LNCaP clone FGC (cell line): ENCODE data around the gene TWIST2.

Experiments used
- DNase-seq: peaks from one replicate; pipeline ENCODE4 v3.0.0-alpha.2; 2011; ENCODE audit warnings: low read depth
- H3K4me3 ChIP-seq: 2 replicates; pipeline ENCODE4 v1.5.1; 2011; ENCODE audit warnings: mild to moderate bottlenecking, low read depth, low read length, control low read depth
- TF ChIP-seq, protein P1 (sequence below): IDR thresholded peaks from 2 replicates; pipeline ENCODE4 v1.5.1; 2012; ENCODE audit warnings: mild to moderate bottlenecking; ENCODE audit not compliant: control insufficient read depth, insufficient read depth; ENCODE audit errors: extremely low read depth

The TWIST2 gene

DNA sequence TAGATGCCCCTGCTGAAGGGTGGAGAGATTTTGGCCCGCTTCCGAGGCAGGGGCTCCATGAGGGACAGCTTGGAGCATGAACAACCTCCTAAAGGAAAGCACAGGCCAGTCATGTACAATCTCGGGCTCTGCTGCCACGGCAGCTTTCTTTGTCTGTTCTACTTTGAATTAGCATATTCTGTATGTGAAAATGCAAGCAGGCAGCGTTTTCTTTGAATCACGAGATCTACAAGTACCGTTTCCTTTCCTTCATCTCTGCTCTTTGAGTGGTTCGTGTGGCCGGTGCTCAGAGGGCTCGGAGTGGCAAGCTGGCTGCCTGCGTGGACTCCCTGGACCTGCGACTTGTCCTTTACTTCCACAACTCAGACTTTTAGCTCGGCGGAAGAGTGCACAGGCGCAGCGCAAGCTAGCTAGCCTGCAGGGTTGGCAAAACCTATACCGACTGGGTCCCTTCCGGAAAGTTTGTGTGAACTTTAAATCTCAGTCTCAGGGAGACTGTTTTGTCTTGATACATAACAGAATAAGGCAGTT, 6.9 kb downstream of the TWIST2 start:
- no peak overlapping the region for H3K4me3 ChIP-seq
- no peak for DNase-seq
- TF ChIP-seq, protein P1, sequence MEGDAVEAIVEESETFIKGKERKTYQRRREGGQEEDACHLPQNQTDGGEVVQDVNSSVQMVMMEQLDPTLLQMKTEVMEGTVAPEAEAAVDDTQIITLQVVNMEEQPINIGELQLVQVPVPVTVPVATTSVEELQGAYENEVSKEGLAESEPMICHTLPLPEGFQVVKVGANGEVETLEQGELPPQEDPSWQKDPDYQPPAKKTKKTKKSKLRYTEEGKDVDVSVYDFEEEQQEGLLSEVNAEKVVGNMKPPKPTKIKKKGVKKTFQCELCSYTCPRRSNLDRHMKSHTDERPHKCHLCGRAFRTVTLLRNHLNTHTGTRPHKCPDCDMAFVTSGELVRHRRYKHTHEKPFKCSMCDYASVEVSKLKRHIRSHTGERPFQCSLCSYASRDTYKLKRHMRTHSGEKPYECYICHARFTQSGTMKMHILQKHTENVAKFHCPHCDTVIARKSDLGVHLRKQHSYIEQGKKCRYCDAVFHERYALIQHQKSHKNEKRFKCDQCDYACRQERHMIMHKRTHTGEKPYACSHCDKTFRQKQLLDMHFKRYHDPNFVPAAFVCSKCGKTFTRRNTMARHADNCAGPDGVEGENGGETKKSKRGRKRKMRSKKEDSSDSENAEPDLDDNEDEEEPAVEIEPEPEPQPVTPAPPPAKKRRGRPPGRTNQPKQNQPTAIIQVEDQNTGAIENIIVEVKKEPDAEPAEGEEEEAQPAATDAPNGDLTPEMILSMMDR: no peak

DNA sequence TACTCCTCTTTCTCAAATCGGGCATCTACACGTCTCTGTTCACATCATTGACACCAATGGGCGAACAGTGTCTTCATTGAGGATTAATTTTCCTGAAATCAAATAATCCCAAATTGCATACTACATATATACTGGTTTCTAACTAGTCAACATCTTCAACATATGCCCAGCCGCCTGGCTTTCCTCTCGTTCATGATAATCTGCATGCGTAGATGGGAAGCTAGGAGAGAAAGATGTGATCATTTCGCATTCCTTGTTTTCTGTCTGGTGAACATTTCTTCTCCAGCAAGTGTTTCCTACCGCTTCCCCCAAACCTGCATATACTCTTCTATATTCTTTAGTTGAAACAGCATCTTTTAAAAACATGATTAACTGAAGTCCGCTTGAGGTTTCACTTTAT, 7.4 kb downstream of the TWIST2 start:
- TF ChIP-seq, protein P1: no peak
- H3K4me3 ChIP-seq: no peak overlapping the region
- no peak for DNase-seq

DNA sequence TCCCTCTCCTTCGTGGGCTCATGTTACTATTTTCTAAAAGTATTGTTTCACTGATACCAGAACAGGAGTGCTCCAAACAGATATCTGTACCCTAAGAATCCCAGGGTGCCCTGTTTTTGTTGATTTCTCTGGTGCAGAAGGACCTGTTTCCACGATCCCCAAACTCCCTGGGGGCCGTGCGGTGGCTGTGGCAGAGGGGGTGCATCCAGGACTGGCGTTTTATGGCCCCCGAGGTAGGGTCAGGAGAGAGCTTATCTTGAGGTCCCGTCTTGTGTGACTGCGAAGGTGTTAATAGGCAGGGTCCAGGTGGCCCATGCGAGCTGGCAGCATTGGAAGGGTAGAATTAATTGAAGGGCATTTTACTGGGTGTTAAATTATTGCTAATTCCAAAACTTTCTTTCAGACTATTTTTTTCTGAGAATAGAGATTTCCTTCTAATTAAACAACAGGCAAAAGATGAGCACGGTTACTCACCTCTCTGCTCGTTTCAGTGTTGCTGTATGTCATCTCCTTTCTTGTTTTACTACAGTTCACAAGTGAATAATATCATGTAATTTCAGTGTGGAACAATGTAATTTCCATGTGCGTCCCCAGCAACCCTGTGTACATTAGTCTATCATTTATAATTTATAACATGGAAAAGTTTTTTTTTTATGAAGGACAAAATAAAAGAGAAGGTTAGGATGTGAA, 8.2 kb downstream of the TWIST2 start:
- TF ChIP-seq, protein P1: no peak
- DNase-seq: no peak
- no peak overlapping the region for H3K4me3 ChIP-seq

DNA sequence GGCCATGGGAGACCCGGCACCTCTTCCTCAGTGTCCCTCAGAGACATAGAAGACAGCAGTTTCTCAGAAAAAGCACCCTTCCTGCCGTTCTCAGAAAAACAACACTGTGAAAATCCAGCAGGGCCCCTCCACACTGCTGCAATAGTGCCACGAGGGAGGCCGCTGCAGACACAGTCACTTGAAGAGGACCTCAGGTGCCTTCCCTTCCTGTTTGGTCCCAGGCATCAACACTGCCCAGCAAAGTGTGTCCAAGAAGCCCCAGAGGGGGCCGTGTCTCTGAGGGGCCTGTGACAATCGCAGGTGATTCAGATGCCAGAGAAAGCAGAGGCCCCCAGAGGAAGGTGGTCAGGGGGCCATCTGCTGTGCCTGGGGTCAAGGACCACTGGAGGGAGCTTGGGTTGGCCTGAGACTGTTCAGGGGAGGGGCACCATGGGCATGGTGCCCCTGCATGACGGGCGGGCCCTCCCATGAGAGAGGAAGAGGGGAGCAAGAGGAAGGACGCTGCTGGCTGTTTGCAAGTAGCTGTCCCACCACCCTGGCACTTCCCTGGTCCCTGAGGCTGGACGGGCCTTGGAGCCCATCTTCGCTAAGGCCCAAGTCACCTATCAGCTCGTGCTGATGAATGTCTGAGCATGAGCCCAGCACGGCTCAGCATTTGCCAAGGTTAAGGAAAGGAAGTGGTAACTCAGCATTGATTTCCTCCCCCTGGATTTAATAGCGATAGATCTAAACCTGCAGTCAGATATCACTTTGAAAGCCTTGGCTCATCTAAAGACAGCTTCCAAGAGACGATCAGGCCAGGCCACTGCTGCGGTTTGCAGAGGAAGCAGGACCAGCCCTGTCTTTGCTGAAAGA, 9.1 kb downstream of the TWIST2 start:
- no peak for DNase-seq

DNA sequence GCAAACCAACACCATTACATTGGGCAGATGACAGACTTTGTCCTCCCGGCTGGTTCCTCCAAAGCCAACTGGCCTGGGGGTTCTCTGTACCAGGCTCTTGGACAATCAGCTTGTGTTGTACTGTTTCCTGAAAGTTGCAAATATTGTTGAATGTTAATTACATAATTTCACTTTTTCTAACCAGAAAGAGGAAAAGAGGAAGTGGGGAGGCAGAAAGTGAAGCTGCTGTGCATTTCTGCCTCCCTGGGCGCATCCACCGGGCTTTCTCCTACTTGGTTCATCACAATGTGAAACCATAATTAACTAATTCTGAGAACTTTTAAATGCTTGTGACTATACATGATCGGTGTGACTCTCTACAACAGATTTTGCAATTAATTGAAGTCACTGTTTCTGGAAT, 10.1 kb downstream of the TWIST2 start:
- H3K4me3 ChIP-seq: no peak overlapping the region
- no peak for DNase-seq
- TF ChIP-seq, protein P1: no peak

More for the DNA sequence above, 9.1 kb downstream of the TWIST2 start:
- TF ChIP-seq, protein P1: no peak
- H3K4me3 ChIP-seq: no peak overlapping the region

DNA sequence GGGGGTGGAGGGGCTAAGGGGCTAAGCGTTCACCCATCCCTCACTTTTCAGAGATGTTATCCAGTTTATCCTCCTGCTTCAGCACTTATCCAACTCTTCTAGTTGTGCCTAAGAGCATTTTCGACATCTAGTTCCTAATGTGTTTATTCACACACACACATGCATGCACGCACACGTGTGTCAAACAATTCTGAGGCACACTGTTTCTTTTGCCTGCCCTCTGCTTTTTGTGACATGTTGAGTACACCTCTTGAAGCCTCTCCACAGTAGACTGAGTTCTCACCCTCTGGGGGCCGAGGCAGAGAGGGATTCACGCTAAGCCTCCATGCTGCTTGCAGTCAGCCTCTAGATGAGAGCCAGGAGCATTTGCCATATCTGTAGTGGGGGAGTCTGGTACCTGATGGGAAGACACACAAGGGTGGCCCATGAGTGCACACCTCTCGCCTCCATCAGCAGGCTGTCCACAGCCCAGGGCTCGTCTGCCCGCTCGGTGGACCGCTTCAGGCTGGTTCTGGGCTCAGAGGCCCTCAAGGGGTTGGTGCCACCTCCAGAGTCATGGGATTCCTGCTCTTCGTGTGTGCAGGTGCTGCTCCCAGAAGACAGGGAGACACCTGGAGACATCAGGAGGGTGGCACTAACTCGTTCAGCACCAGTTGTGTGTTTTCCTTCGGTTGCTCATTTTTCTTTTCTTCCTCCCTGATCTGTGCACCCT, 11.9 kb downstream of the TWIST2 start:
- no peak for DNase-seq
- TF ChIP-seq, protein P1: no peak
- no peak overlapping the region for H3K4me3 ChIP-seq
